ENCODE results near the gene RAD51D.
A peak's percentile ranks its signal among the peaks of the same experiment; 100 is the strongest.

The RAD51D gene

DNA sequence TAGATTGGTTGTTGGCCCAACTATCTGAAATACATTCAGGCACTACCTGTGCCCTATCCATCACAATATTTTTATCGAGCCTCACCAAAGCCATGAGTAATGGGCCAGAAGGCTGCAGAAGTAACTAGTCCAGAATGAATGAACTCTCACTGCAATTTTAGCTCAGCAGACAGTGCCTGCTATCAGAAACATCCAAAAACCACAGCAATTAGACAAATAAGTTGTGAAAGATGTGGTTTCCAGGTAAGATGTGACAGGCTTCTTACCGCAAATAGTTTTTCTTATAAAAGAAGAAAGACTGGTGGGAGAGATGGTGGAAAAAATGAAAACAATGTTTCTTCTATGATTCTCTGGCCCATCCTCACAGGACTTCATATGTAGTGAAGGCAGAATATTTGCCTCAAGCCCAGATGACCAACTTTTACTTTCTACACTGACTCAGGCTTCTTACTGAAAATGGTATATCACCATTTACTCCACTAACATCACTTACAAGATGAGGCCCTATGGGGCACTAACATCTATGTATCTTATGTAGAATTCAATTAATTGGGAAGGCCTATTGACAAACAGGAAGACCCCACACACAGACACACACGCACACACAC is 46.4 kb downstream of the RAD51D start:
- in situ Hi-C loops (cut with HindIII; ENCODE audit: low sequenced_read_pairs) = no loop called here
- H3K4me3 ChIP-seq (ENCODE audit: low read depth, low read length) = no peak overlapping the region
- TF ChIP-seq, protein P1, sequence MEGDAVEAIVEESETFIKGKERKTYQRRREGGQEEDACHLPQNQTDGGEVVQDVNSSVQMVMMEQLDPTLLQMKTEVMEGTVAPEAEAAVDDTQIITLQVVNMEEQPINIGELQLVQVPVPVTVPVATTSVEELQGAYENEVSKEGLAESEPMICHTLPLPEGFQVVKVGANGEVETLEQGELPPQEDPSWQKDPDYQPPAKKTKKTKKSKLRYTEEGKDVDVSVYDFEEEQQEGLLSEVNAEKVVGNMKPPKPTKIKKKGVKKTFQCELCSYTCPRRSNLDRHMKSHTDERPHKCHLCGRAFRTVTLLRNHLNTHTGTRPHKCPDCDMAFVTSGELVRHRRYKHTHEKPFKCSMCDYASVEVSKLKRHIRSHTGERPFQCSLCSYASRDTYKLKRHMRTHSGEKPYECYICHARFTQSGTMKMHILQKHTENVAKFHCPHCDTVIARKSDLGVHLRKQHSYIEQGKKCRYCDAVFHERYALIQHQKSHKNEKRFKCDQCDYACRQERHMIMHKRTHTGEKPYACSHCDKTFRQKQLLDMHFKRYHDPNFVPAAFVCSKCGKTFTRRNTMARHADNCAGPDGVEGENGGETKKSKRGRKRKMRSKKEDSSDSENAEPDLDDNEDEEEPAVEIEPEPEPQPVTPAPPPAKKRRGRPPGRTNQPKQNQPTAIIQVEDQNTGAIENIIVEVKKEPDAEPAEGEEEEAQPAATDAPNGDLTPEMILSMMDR (IDR thresholded peaks at IDR 0.05; ENCODE audit: low read depth, low read length) = no peak
- no peak for DNase-seq (ENCODE audit: low read depth, low spot score)

DNA sequence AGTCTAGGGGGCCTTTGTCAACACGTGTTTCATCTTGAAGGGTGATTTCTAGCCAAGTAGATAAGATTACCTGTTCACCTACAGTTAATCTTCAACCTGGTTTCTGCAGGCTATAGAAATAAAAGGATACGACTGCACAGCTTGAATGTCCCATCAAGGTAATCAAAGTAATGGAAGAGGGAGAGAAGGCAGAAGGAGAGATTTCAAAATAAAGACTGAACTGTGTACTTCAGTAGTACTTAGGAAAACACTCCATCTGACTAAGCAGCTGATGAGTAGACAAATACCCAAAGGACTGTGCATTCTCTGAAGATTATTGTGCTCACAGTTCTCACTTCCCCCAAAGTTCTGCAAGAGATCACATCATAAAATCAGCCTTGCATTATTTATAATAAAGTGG is 50.3 kb downstream of the RAD51D start:
- TF ChIP-seq, protein P1 (IDR thresholded peaks at IDR 0.05; ENCODE audit: low read depth, low read length) = no peak
- DNase-seq (ENCODE audit: low read depth, low spot score) = no peak
- no peak overlapping the region for H3K4me3 ChIP-seq (ENCODE audit: low read depth, low read length)
- in situ Hi-C loops (cut with HindIII; ENCODE audit: low sequenced_read_pairs) = no loop called here

DNA sequence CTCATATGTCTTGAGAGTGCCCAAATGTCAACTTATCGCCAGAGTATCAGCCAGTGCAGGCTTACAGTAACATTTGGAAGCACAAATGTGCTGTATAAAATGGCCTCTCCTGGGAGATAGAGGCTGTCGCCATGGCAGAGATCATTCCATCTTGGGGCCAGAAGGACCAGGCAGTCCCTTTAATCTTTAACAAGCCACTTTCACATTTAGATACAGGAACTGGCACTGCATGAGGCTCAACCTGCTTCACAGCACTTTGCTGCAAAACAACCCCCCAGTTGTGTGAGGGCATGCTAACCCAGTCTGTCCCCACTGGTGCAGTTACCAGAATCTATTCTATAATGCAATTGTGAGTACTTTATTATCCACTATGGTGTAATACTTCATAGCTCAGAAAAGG is 51.4 kb downstream of the RAD51D start:
- no peak overlapping the region for H3K4me3 ChIP-seq (ENCODE audit: low read depth, low read length)
- in situ Hi-C loops (cut with HindIII; ENCODE audit: low sequenced_read_pairs) = no loop called here
- TF ChIP-seq, protein P1 (IDR thresholded peaks at IDR 0.05; ENCODE audit: low read depth, low read length) = no peak
- DNase-seq (ENCODE audit: low read depth, low spot score) = no peak

DNA sequence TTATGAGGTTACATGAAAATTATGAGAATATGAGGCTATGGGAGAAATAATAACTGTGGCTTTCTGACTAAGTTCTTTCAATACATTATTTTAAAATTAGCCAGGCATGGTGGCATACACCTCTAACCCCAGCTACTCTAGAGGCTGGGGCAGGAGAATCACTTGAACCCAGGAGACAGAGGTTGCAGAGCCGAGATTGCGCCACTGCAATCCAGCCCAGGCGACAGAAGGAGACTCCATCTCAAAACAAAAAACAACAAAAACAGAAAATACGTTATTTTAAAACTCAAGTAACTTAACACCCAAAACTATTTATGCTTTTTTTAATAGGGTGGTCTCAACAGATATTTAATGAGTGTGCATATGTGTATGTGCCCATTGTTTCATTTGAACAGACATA is 53.8 kb downstream of the RAD51D start:
- in situ Hi-C loops (cut with HindIII; ENCODE audit: low sequenced_read_pairs) = no loop called here
- TF ChIP-seq, protein P1 (IDR thresholded peaks at IDR 0.05; ENCODE audit: low read depth, low read length) = no peak
- no peak for DNase-seq (ENCODE audit: low read depth, low spot score)
- H3K4me3 ChIP-seq (ENCODE audit: low read depth, low read length) = no peak overlapping the region

DNA sequence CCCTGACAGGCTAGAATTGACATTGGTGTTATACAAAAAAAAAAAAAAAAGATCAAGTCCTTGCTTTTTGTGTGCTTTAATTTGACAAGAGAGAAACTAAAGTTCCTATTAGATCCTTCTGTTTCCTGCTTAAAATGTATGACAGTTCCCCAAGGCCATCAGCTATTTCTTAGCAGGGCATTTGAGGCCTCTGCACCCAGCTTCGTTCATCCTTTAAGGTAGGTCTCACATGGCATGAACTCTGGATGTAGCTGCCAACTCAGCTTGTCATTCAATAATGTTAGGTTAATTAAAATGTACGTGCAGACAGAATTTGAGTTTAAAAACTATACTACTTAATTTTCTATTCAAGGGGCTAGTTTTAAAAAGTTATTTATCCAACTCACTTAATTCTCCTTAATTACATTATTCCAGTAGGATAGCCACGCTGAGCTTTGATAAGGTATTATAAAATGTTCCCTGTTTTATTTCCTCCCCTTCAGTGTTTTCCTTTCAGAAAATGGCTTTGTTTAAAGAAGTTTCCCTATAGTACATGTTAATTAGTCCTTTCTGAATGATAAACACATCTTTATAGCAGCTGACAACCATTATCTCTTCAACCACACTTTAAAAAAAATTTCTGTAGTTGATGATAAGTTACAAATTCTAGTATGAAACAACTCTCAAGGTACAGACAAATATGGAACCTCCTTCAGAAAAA is 55.0 kb downstream of the RAD51D start:
- in situ Hi-C loops (cut with HindIII; ENCODE audit: low sequenced_read_pairs) = no loop called here
- no peak overlapping the region for H3K4me3 ChIP-seq (ENCODE audit: low read depth, low read length)
- no peak for DNase-seq (ENCODE audit: low read depth, low spot score)
- TF ChIP-seq, protein P1 (IDR thresholded peaks at IDR 0.05; ENCODE audit: low read depth, low read length) = no peak

DNA sequence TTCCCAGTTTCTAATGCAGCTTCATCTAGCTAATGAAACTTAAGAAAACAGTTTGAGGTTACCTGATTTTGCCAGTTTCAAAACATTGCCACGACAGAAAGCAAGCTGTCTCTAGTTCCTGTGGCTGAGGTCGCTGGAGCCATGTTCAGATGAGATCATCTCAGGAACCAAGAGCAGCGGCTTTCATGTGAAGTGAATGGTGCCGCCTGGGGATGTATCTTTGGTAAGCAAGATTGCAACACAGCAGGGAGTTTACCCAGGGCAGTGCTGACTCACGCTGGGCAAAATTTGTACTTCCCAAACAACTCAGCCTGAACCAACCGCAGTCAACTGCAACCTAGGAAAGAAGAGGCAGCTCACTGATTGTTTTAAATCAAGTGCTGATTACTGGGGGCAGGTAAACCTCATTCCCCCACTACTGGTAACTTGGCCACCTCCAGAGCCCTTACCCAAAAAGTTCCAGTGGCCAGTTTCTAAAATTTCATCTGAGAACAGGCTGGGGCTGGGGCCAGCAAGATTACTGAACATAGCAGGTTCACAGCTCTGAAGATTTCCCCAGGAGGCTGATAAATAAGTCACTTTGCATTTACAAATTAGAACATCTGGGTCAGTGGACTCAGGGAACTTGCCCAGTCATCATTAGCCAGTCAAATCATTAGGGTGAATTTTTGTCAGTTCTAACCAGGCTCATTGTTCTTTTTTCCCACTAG is 56.0 kb downstream of the RAD51D start, which contains the start of gene RFFL:
Gene RFFL (minus strand): TSS at position 194 of the 710 bp plus-strand sequence. CDS start 37,154 bp downstream, outside the sequence.
- in situ Hi-C loops (cut with HindIII; ENCODE audit: low sequenced_read_pairs) = no loop called here
- peak; percentile 98 for DNase-seq (ENCODE audit: low read depth, low spot score)
- H3K4me3 ChIP-seq (ENCODE audit: low read depth, low read length) = no peak within 1 kb of the TSS
- TF ChIP-seq, protein P1 (IDR thresholded peaks at IDR 0.05; ENCODE audit: low read depth, low read length) = no peak
